ENCODE measurements around the gene NFIB. TPM values are rescaled to one million over a fixed set of nuclear protein-coding genes. Genes with fewer than 3 reads are reported as not detected.

NFIB gene
- polyA plus RNA-seq, 3 donors = not detected

- Histone ChIP-seq H3K27ac (ENCODE audit: low read depth in 1 of 2, low read length in 2 of 2) (no peak overlapping the region), H2AFZ (ENCODE audit: insufficient read depth, low read depth, low read length, poor library complexity, severe bottlenecking) (no peak overlapping the region), H3K36me3 (replicated peaks in 1 of 2; ENCODE audit: control insufficient read depth in 1 of 2, insufficient read depth in 2 of 2, low read length in 2 of 2) (no peaks in the 10 kb centered on the region), H3K4me3 (replicated peaks in 1 of 3; ENCODE audit: low read depth in 2 of 3, low read length in 3 of 3) (no peak overlapping the region), H3K79me2 (ENCODE audit: insufficient read depth, low read length) (no peaks in the 10 kb centered on the region), H4K20me1 (ENCODE audit: insufficient read depth, low read length) (no peaks in the 10 kb centered on the region), H3K27me3 (ENCODE audit: control insufficient read depth in 2 of 2, insufficient read depth in 2 of 2, low read length in 2 of 2) (no peaks in the 10 kb centered on the region), H3K4me1 (ENCODE audit: control insufficient read depth in 1 of 2, insufficient read depth in 2 of 2, low read length in 2 of 2) (no peaks in the 10 kb centered on the region), H3K9me3 (replicated peaks in 1 of 2; ENCODE audit: control insufficient read depth in 1 of 2, insufficient read depth in 1 of 2, low read length in 2 of 2) (no peaks in the 10 kb centered on the region), H3K4me2 (replicated peaks; ENCODE audit: extremely low read depth, low read length, poor library complexity, severe bottlenecking) (no peak overlapping the region), H3K9ac (ENCODE audit: insufficient read depth, low read length, poor library complexity, severe bottlenecking) (no peak overlapping the region)
- no peaks in the 10 kb centered on the region for H3K4me1 Mint-ChIP-seq
- no peaks in the 10 kb centered on the region for H3K36me3 Mint-ChIP-seq
- WGBS (ENCODE audit: insufficient coverage) = no CpG with 5 or more reads among the region's 4 CpGs
- no peak for DNase-seq
- H3K27ac Mint-ChIP-seq = no peak overlapping the region
- intact Hi-C loops (cut with micrococcal nuclease) = no loop called here
- peaks cover 0 to 6% (median 2%) of the 10 kb centered on the region in 7 donors for H3K9me3 Mint-ChIP-seq
- no peak for TF ChIP-seq CTCF (IDR thresholded peaks at IDR 0.05)
- H3K27me3 Mint-ChIP-seq (ENCODE audit: low read depth in 3 of 3) = no peaks in the 10 kb centered on the region
- no peak overlapping the region for H3K4me3 Mint-ChIP-seq
Measured at GRCh38 chr9:14258660-14259239, 55.2 kb downstream of the NFIB start.

- H3K27me3 ChIP-seq (ENCODE audit: control insufficient read depth in 2 of 2, insufficient read depth in 2 of 2, low read length in 2 of 2) = no peaks in the 10 kb centered on the region
- no peak overlapping the region for H3K27ac ChIP-seq (ENCODE audit: low read depth in 1 of 2, low read length in 2 of 2)
- H3K4me3 ChIP-seq (replicated peaks in 1 of 3; ENCODE audit: low read depth in 2 of 3, low read length in 3 of 3) = no peak overlapping the region
- H3K36me3 ChIP-seq (replicated peaks in 1 of 2; ENCODE audit: control insufficient read depth in 1 of 2, insufficient read depth in 2 of 2, low read length in 2 of 2) = no peaks in the 10 kb centered on the region
- intact Hi-C loops (cut with micrococcal nuclease) = no loop called here
- H3K4me3 Mint-ChIP-seq = no peak overlapping the region
- no peak overlapping the region for H3K4me2 ChIP-seq (replicated peaks; ENCODE audit: extremely low read depth, low read length, poor library complexity, severe bottlenecking)
- peaks cover 0 to 6% (median 2%) of the 10 kb centered on the region in 7 donors for H3K9me3 Mint-ChIP-seq
- H3K36me3 Mint-ChIP-seq = no peaks in the 10 kb centered on the region
- no peak for DNase-seq
- H3K27ac Mint-ChIP-seq = no peak overlapping the region
- H3K79me2 ChIP-seq (ENCODE audit: insufficient read depth, low read length) = no peaks in the 10 kb centered on the region
- H4K20me1 ChIP-seq (ENCODE audit: insufficient read depth, low read length) = no peaks in the 10 kb centered on the region
- H2AFZ ChIP-seq (ENCODE audit: insufficient read depth, low read depth, low read length, poor library complexity, severe bottlenecking) = no peak overlapping the region
- no peak overlapping the region for H3K9ac ChIP-seq (ENCODE audit: insufficient read depth, low read length, poor library complexity, severe bottlenecking)
- no peaks in the 10 kb centered on the region for H3K4me1 ChIP-seq (ENCODE audit: control insufficient read depth in 1 of 2, insufficient read depth in 2 of 2, low read length in 2 of 2)
- no peaks in the 10 kb centered on the region for H3K9me3 ChIP-seq (replicated peaks in 1 of 2; ENCODE audit: control insufficient read depth in 1 of 2, insufficient read depth in 1 of 2, low read length in 2 of 2)
- H3K27me3 Mint-ChIP-seq (ENCODE audit: low read depth in 3 of 3) = no peaks in the 10 kb centered on the region
- no peaks in the 10 kb centered on the region for H3K4me1 Mint-ChIP-seq
- TF ChIP-seq CTCF (IDR thresholded peaks at IDR 0.05) = no peak
Measured at GRCh38 chr9:14258156-14258555, 55.8 kb downstream of the NFIB start.

All from CD14-positive monocyte (primary cell).